Measurements from ENCODE around the gene CS.
A peak's percentile ranks its signal among the peaks of the same experiment; 100 is the strongest.

Gene CS

GRCh38 chr12:56253091-56253490, 47.0 kb downstream of the CS start:
- DNase-seq (ENCODE audit: insufficient read length, low spot score) (no peak), FAIRE-seq (no peak)

- FAIRE-seq (no peak), DNase-seq (ENCODE audit: insufficient read length, low spot score) (no peak)
These were observed 47.5 kb downstream of the CS start for GRCh38 chr12:56252649-56253048.

- DNase-seq (ENCODE audit: insufficient read length, low spot score) (no peak), FAIRE-seq (no peak)
These were observed 51.4 kb downstream of the CS start for GRCh38 chr12:56248711-56249110.

GRCh38 chr12:56247923-56248322, 52.2 kb downstream of the CS start:
- no peak for FAIRE-seq
- DNase-seq (ENCODE audit: insufficient read length, low spot score): no peak

- FAIRE-seq (no peak), DNase-seq (ENCODE audit: insufficient read length, low spot score) (no peak)
These were observed 55.6 kb downstream of the CS start for GRCh38 chr12:56244494-56244893.

- no peak for DNase-seq (ENCODE audit: insufficient read length, low spot score)
- no peak for FAIRE-seq
These were observed 56.4 kb downstream of the CS start for GRCh38 chr12:56243731-56244181.

GRCh38 chr12:56242986-56243385, 57.1 kb downstream of the CS start:
- FAIRE-seq: no peak
- DNase-seq (ENCODE audit: insufficient read length, low spot score): no peak

- FAIRE-seq: no peak
- no peak for DNase-seq (ENCODE audit: insufficient read length, low spot score)
These were observed 58.5 kb downstream of the CS start for GRCh38 chr12:56241424-56242303.

- no peak for FAIRE-seq
- no peak for DNase-seq (ENCODE audit: insufficient read length, low spot score)
These were observed 62.6 kb downstream of the CS start for GRCh38 chr12:56237552-56237951.

GRCh38 chr12:56236985-56237384, 63.1 kb downstream of the CS start:
- FAIRE-seq: no peak
- no peak for DNase-seq (ENCODE audit: insufficient read length, low spot score)

- DNase-seq (ENCODE audit: insufficient read length, low spot score): no peak
- no peak for FAIRE-seq
These were observed 64.0 kb downstream of the CS start for GRCh38 chr12:56236091-56236490.

GRCh38 chr12:56234746-56235436, 65.2 kb downstream of the CS start:
- DNase-seq (ENCODE audit: insufficient read length, low spot score) (no peak), FAIRE-seq (no peak)

GRCh38 chr12:56231184-56231582, 68.9 kb downstream of the CS start:
- no peak for FAIRE-seq
- DNase-seq (ENCODE audit: insufficient read length, low spot score): no peak

GRCh38 chr12:56230432-56231183, 69.5 kb downstream of the CS start:
- no peak for DNase-seq (ENCODE audit: insufficient read length, low spot score)
- FAIRE-seq: no peak

- DNase-seq (ENCODE audit: insufficient read length, low spot score) (no peak), FAIRE-seq (no peak)
These were observed 70.2 kb downstream of the CS start, which contains the start of gene SLC39A5 for GRCh38 chr12:56229916-56230431. Gene SLC39A5 (plus strand): TSS chr12:56230051. CDS start chr12:56231275, 1,224 bp downstream.

- FAIRE-seq: no peak
These were observed 71.0 kb downstream of the CS start for GRCh38 chr12:56229082-56229481.

GRCh38 chr12:56224954-56225353, 75.2 kb downstream of the CS start:
- no peak for FAIRE-seq

More at GRCh38 chr12:56229082-56229481, 71.0 kb downstream of the CS start:
- DNase-seq (ENCODE audit: insufficient read length, low spot score): no peak

GRCh38 chr12:56224102-56224701, 75.9 kb downstream of the CS start, which contains the start of gene NABP2:
Gene NABP2 (plus strand): TSS chr12:56224342. CDS start chr12:56224857, 515 bp downstream.
- FAIRE-seq: peak; percentile 80
- peak; percentile 99 for DNase-seq (ENCODE audit: insufficient read length, low spot score)

More at GRCh38 chr12:56224954-56225353, 75.2 kb downstream of the CS start:
- DNase-seq (ENCODE audit: insufficient read length, low spot score): no peak

- DNase-seq (ENCODE audit: insufficient read length, low spot score) (no peak), FAIRE-seq (no peak)
These were observed 76.5 kb downstream of the CS start for GRCh38 chr12:56223571-56224101.

GRCh38 chr12:56222531-56222895, 77.6 kb downstream of the CS start:
- FAIRE-seq (no peak), DNase-seq (ENCODE audit: insufficient read length, low spot score) (no peak)
